Tibial nerve (tissue), 4 donors: Measurements from ENCODE around the gene HTRA3.

ENCODE experiments used
- EP300 ChIP-seq, 2 donors: sonication (generic); formaldehyde crosslinking; IDR thresholded peaks; one replicate each; pipeline ENCODE4 v1.6.1; 2017; ENCODE audit warnings: antibody characterized with exemption in 2 of 2, mild to moderate bottlenecking in 1 of 2
- POLR2A ChIP-seq, 2 donors: fragments of 450-650 bp; IDR thresholded peaks; one replicate each; pipeline ENCODE4 v1.6.1; 2017; ENCODE audit warnings: antibody characterized with exemption in 2 of 2, mild to moderate bottlenecking in 2 of 2, moderate library complexity in 2 of 2
- TF ChIP-seq, protein P1 (sequence below), 5 experiments: fragments of 200-600 bp in 3 of 5; fragments of 450-650 bp in 2 of 5; sonication (generic) in 3 of 5; IDR thresholded peaks; one replicate each; pipeline ENCODE4 v1.5.1; 2016 to 2019; ENCODE audit warnings: antibody characterized with exemption in 5 of 5, mild to moderate bottlenecking in 3 of 5, moderate library complexity in 2 of 5

DNA sequence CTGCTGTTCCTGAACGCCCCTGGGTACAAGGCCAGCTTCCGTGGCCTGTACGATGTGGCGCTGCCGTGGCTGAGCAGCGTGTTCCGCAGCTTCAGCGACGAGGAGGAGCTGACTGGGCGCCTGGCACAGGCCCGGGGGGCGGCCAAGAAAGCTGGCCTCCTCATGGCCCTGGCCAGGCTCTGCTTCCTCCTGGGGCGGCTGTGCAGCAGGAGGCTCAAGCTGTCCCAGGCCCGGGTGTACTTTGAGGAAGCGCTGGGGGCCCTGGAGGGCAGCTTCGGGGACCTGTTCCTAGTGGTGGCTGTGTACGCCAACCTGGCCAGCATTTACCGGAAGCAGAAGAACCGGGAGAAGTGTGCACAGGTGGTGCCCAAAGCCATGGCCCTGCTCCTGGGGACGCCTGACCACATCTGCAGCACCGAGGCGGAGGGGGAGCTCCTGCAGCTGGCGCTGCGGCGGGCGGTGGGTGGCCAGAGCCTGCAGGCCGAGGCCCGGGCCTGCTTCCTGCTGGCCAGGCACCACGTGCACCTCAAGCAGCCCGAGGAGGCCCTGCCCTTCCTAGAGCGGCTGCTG lies 42.3 kb upstream of the HTRA3 start:
- TF ChIP-seq, protein P1, sequence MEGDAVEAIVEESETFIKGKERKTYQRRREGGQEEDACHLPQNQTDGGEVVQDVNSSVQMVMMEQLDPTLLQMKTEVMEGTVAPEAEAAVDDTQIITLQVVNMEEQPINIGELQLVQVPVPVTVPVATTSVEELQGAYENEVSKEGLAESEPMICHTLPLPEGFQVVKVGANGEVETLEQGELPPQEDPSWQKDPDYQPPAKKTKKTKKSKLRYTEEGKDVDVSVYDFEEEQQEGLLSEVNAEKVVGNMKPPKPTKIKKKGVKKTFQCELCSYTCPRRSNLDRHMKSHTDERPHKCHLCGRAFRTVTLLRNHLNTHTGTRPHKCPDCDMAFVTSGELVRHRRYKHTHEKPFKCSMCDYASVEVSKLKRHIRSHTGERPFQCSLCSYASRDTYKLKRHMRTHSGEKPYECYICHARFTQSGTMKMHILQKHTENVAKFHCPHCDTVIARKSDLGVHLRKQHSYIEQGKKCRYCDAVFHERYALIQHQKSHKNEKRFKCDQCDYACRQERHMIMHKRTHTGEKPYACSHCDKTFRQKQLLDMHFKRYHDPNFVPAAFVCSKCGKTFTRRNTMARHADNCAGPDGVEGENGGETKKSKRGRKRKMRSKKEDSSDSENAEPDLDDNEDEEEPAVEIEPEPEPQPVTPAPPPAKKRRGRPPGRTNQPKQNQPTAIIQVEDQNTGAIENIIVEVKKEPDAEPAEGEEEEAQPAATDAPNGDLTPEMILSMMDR (IDR thresholded peaks at IDR 0.05): no peak
- TF ChIP-seq POLR2A (IDR thresholded peaks at IDR 0.05): no peak
- no peak for TF ChIP-seq EP300 (IDR thresholded peaks at IDR 0.05)
